Activated B cell treated with CpG ODN at 0.5 μM for 24 hours (primary cell): Measurements from ENCODE around the gene CD164. TPM values are rescaled to one million over a fixed set of nuclear protein-coding genes. Genes with fewer than 3 reads are reported as not detected.
A peak's percentile ranks its signal among the peaks of the same experiment; 100 is the strongest.

Experiments
- ATAC-seq: fragments of 200-7000 bp; cut with Tn5 transposase; one replicate; pipeline ENCODE4 v1.10.0; 2021; ENCODE audit warnings: low read depth, mild to moderate bottlenecking, moderate library complexity
- CTCF ChIA-PET: fragments of 350-600 bp; sonication (Branson Sonifier 250); formaldehyde crosslinking; loops from one replicate; lab custom pipeline; 2021; ENCODE audit warnings: antibody characterized with exemption; lab: Charles Lee
- POLR2A ChIA-PET: fragments of 350-600 bp; sonication (Branson Sonifier 250); formaldehyde crosslinking; loops from one replicate; lab custom pipeline; 2021; ENCODE audit warnings: antibody characterized with exemption; lab: Charles Lee
- DNase-seq: peaks from one replicate; pipeline ENCODE4 v3.0.0; 2022
- H3K27ac Mint-ChIP-seq: one replicate; pipeline ENCODE4 v1.8.0; 2020; ENCODE audit warnings: mixed read lengths
- H3K27me3 Mint-ChIP-seq: one replicate; pipeline ENCODE4 v1.8.0; 2021; ENCODE audit warnings: mixed read lengths
- H3K36me3 Mint-ChIP-seq: one replicate; pipeline ENCODE4 v1.8.0; 2021; ENCODE audit warnings: low read depth, mixed read lengths
- H3K4me1 Mint-ChIP-seq: one replicate; pipeline ENCODE4 v1.8.0; 2021; ENCODE audit warnings: mixed read lengths
- H3K4me3 Mint-ChIP-seq: one replicate; pipeline ENCODE4 v1.8.0; 2020; ENCODE audit warnings: mild to moderate bottlenecking, mixed read lengths
- H3K9me3 Mint-ChIP-seq: one replicate; pipeline ENCODE4 v1.8.0; 2020; ENCODE audit warnings: mixed read lengths
- intact Hi-C: fragments of 100-400 bp; cut with micrococcal nuclease; formaldehyde crosslinking; loops from one replicate; pipeline ENCODE4 v1.15.1; 2024
- total RNA-seq: library from RNA; stranded (reverse); gene quantifications from 2 replicates; pipeline ENCODE4 v1.2.3, GENCODE V29; 2022
- TF ChIP-seq, protein P1 (sequence below): fragments of 200-600 bp; IDR thresholded peaks from one replicate; pipeline ENCODE4 v1.8.0; 2022; ENCODE audit warnings: antibody characterized with exemption, mild to moderate bottlenecking

The CD164 gene
- total RNA-seq, 1 donor from 2014 or later, result 189 TPM

DNA sequence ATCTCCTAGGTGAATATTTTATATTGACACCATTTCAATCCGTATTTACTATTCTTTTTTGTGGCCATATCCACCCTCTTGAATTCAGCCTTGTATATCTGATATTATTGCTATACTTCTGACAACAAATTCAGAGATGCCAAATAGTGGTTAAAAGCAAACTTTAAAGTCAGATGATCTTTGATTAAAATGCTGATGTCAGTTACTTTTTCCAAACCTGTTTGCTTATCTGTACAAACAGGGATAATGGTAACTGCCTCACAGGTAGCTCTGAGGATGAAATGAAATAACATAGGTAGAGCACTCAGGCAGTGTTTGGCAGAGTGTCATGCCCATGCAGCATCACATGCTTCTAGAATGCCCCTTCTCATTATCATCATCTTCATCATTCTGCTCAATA, 38.9 kb upstream of the CD164 start:
- Mint-ChIP-seq H3K27ac (no peak overlapping the region), H3K4me3 (no peak overlapping the region), H3K27me3 (no peaks in the 10 kb centered on the region), H3K36me3 (no peaks in the 10 kb centered on the region), H3K4me1 (peaks cover 6% of the 10 kb centered on the region), H3K9me3 (no peaks in the 10 kb centered on the region)
- ChIA-PET POLR2A (no interaction called here), CTCF (no interaction called here)
- TF ChIP-seq, protein P1, sequence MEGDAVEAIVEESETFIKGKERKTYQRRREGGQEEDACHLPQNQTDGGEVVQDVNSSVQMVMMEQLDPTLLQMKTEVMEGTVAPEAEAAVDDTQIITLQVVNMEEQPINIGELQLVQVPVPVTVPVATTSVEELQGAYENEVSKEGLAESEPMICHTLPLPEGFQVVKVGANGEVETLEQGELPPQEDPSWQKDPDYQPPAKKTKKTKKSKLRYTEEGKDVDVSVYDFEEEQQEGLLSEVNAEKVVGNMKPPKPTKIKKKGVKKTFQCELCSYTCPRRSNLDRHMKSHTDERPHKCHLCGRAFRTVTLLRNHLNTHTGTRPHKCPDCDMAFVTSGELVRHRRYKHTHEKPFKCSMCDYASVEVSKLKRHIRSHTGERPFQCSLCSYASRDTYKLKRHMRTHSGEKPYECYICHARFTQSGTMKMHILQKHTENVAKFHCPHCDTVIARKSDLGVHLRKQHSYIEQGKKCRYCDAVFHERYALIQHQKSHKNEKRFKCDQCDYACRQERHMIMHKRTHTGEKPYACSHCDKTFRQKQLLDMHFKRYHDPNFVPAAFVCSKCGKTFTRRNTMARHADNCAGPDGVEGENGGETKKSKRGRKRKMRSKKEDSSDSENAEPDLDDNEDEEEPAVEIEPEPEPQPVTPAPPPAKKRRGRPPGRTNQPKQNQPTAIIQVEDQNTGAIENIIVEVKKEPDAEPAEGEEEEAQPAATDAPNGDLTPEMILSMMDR, result no peak
- intact Hi-C loops, result no loop called here
- DNase-seq (no peak), ATAC-seq (no peak)

DNA sequence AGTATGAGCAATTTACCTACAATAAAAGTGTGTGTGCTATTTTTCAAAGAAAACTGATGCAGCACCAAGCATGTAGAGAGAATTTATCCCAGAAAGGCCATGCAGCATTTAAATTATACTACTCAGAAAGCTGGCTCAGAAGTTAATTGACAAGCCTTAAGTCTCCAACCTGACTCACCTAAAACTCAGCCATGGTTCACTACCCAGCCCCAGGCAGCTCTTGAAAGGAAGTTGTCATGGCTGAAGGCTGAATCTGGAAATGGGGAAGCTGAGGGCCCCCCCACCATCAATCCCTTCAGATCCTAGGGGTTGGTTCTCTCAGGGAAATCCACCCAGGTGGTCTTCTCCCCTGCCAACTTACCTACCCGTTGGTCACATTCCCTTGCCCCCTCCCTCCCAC, 38.5 kb upstream of the CD164 start:
- POLR2A ChIA-PET, result no interaction called here
- DNase-seq (no peak), ATAC-seq (peak; percentile 58)
- intact Hi-C loops, result no loop called here
- TF ChIP-seq, protein P1, result no peak
- peaks cover 6% of the 10 kb centered on the region for H3K4me1 Mint-ChIP-seq
- H3K36me3 Mint-ChIP-seq, result no peaks in the 10 kb centered on the region
- no peaks in the 10 kb centered on the region for H3K27me3 Mint-ChIP-seq
- CTCF ChIA-PET, result no interaction called here
- H3K4me3 Mint-ChIP-seq, result no peak overlapping the region
- H3K9me3 Mint-ChIP-seq, result no peaks in the 10 kb centered on the region
- H3K27ac Mint-ChIP-seq, result no peak overlapping the region

DNA sequence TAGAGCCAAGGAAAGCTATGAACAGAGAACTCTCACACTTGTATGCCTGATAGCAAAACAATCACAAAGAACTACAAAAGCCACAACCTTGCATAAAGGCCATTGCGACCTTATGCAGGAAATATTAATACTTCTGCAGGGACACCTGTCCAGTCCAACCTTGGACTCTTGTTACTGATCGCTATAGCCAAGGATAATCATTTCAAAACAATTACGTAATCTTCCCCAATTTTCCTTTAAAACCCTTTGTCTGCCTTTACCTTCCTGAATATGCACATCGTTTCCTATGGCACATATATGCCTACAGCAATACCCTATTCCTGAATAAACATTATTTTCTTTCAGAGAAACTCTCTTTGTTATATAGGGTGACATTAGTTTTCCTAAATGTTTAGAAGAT, 35.4 kb upstream of the CD164 start:
- no peak overlapping the region for H3K4me3 Mint-ChIP-seq
- H3K27ac Mint-ChIP-seq, result no peak overlapping the region
- H3K27me3 Mint-ChIP-seq, result no peaks in the 10 kb centered on the region
- POLR2A ChIA-PET, result no interaction called here
- no peaks in the 10 kb centered on the region for H3K9me3 Mint-ChIP-seq
- no peaks in the 10 kb centered on the region for H3K36me3 Mint-ChIP-seq
- intact Hi-C loops, result no loop called here
- ATAC-seq (no peak), DNase-seq (no peak)
- TF ChIP-seq, protein P1, result no peak
- CTCF ChIA-PET, result no interaction called here
- H3K4me1 Mint-ChIP-seq, result peaks cover 2% of the 10 kb centered on the region

DNA sequence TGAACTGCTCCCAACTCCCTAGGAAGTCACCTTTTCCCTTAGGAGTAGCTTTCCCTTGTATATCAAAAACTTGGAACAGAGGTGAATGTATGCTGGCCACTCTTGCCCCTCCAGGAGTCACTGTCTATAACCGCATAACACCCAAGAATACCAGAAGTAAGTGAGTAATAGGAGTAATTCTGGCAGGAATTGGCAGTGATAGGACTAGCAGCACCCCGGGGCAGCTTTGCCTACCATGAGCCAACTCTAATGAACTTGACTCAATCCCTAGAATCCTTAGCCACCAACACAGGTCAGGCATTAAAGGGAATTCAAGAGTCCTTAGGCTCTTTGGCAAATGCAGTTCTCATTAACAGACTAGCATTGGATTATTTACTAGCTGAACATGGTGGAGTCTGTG, 28.8 kb upstream of the CD164 start:
- ChIA-PET POLR2A (no interaction called here), CTCF (no interaction called here)

DNA sequence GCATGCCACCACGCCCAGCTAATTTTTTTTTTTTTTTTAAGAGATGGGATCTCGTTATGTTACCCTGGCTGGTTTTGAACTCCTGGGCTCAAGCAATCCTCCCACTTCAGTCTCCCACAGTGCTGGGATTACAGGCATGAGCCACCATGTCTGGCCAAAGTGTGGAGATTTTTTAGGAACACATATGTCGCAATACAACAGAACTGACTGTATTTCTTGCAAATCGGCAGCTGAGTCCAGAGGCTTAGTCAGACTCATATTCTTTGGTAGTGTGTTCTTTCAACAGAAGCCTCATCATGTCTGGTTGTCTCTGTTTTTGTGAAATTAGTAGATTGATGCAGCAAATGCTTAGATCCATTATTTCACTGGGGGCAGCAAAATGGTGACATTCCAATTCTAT, 23.9 kb upstream of the CD164 start:
- DNase-seq, result no peak
- ChIA-PET POLR2A (no interaction called here), CTCF (no interaction called here)
- intact Hi-C loops, result no loop called here
- Mint-ChIP-seq H3K4me3 (no peak overlapping the region), H3K27me3 (peaks cover 4% of the 10 kb centered on the region), H3K4me1 (no peaks in the 10 kb centered on the region), H3K27ac (no peak overlapping the region), H3K36me3 (no peaks in the 10 kb centered on the region), H3K9me3 (peaks cover 3% of the 10 kb centered on the region)
- TF ChIP-seq, protein P1, result no peak
- no peak for ATAC-seq

More for the DNA sequence above, 28.8 kb upstream of the CD164 start:
- ATAC-seq (no peak), DNase-seq (no peak)
- peaks cover 4% of the 10 kb centered on the region for H3K27me3 Mint-ChIP-seq
- H3K36me3 Mint-ChIP-seq, result no peaks in the 10 kb centered on the region
- H3K4me3 Mint-ChIP-seq, result no peak overlapping the region
- H3K9me3 Mint-ChIP-seq, result peaks cover 3% of the 10 kb centered on the region
- H3K4me1 Mint-ChIP-seq, result no peaks in the 10 kb centered on the region
- intact Hi-C loops, result no loop called here
- TF ChIP-seq, protein P1, result no peak
- no peak overlapping the region for H3K27ac Mint-ChIP-seq
